Neural cell (in vitro differentiated cells): ENCODE data around the gene CLTB. TPM values are rescaled to one million over a fixed set of nuclear protein-coding genes. Genes with fewer than 3 reads are reported as not detected.

Experiments used
- H2AFZ ChIP-seq: fragments of 200-600, 300-800 bp; sonication (generic), shearing (Covaris generic); 2 replicates; pipeline ENCODE4 v1.6.0; 2014; ENCODE audit warnings: low read depth, mild to moderate bottlenecking, antibody characterized with exemption, low read length, moderate library complexity
- H3F3A ChIP-seq: fragments of 200-600 bp; shearing (Covaris generic); 2 replicates; pipeline ENCODE4 v1.6.1; 2016; ENCODE audit warnings: mild to moderate bottlenecking, moderate library complexity, mixed read lengths, antibody characterized with exemption, low read length; ENCODE audit not compliant: insufficient read depth, poor library complexity, severe bottlenecking
- H3K27ac ChIP-seq: fragments of 200-600, 300-800 bp; sonication (generic), shearing (Covaris generic); 2 replicates; pipeline ENCODE4 v1.5.1; 2014; ENCODE audit warnings: mild to moderate bottlenecking, low read length, moderate library complexity
- H3K27me3 ChIP-seq: fragments of 300-800, 200-600 bp; sonication (generic), shearing (Covaris generic); 2 replicates; pipeline ENCODE4 v1.6.0; 2014; ENCODE audit warnings: mild to moderate bottlenecking, low read depth, low read length, moderate library complexity; ENCODE audit not compliant: insufficient read depth
- H3K36me3 ChIP-seq: fragments of 300-800, 200-600 bp; sonication (generic), shearing (Covaris generic); 2 replicates; pipeline ENCODE4 v1.5.1; 2014; ENCODE audit warnings: mild to moderate bottlenecking, antibody characterized with exemption, low read length, moderate library complexity; ENCODE audit not compliant: insufficient read depth
- H3K4me2 ChIP-seq: fragments of 300-800, 200-600 bp; sonication (generic), shearing (Covaris generic); 2 replicates; pipeline ENCODE4 v1.6.0; 2014; ENCODE audit warnings: mild to moderate bottlenecking, low read length
- H3K4me3 ChIP-seq: fragments of 300-800, 200-600 bp; sonication (generic), shearing (Covaris generic); 2 replicates; pipeline ENCODE4 v1.5.1; 2014; ENCODE audit warnings: mild to moderate bottlenecking, low read length, moderate library complexity
- H3K79me2 ChIP-seq: fragments of 200-600 bp; shearing (Covaris generic); replicated peaks from 2 replicates; pipeline ENCODE4 v1.6.0; 2014; ENCODE audit warnings: mild to moderate bottlenecking, low read length, moderate library complexity; ENCODE audit not compliant: insufficient read depth
- H3K9ac ChIP-seq: fragments of 300-800, 200-600 bp; sonication (generic), shearing (Covaris generic); 2 replicates; pipeline ENCODE4 v1.6.1; 2016; ENCODE audit warnings: mild to moderate bottlenecking, low read length, mixed read lengths
- H3K9me2 ChIP-seq: fragments of 200-600 bp; shearing (Covaris generic); 2 replicates; pipeline ENCODE4 v1.6.1; 2016; ENCODE audit warnings: mild to moderate bottlenecking, low read length, mixed read lengths; ENCODE audit not compliant: insufficient read depth
- H3K9me3 ChIP-seq: fragments of 200-600, 300-800 bp; sonication (generic), shearing (Covaris generic); 2 replicates; pipeline ENCODE4 v1.6.1; 2016; ENCODE audit warnings: mild to moderate bottlenecking, mixed run types, low read length, moderate library complexity, mixed read lengths
- H4K20me1 ChIP-seq: fragments of 200-600 bp; shearing (Covaris generic); 2 replicates; pipeline ENCODE4 v1.6.1; 2016; ENCODE audit warnings: mild to moderate bottlenecking, mixed run types; ENCODE audit not compliant: insufficient read depth
- CTCF ChIP-seq: fragments of 450-650 bp; IDR thresholded peaks from 2 replicates; pipeline ENCODE4 v1.5.1; 2014; ENCODE audit warnings: antibody characterized with exemption, mild to moderate bottlenecking, moderate library complexity; ENCODE audit not compliant: poor library complexity, severe bottlenecking
- EP300 ChIP-seq: fragments of 450-650 bp; conservative IDR thresholded peaks from 2 replicates; pipeline ENCODE4 v1.6.1; 2014; ENCODE audit warnings: antibody characterized with exemption, mild to moderate bottlenecking, moderate library complexity; ENCODE audit not compliant: poor library complexity, severe bottlenecking
- EZH2 ChIP-seq: fragments of 200-600, 300-800 bp; shearing (Covaris generic), sonication (generic); IDR thresholded peaks from 2 replicates; pipeline ENCODE4 v1.6.1; 2014; ENCODE audit warnings: antibody characterized with exemption, low read length, borderline replicate concordance, mild to moderate bottlenecking; ENCODE audit not compliant: insufficient read depth, poor library complexity, severe bottlenecking
- MXI1 ChIP-seq: fragments of 450-650 bp; conservative IDR thresholded peaks from 2 replicates; pipeline ENCODE4 v1.6.1; 2014; ENCODE audit warnings: antibody characterized with exemption, mild to moderate bottlenecking; ENCODE audit not compliant: poor library complexity, severe bottlenecking
- POLR2AphosphoS5 ChIP-seq: IDR thresholded peaks from 2 replicates; pipeline ENCODE4 v1.6.1; 2012
- RAD21 ChIP-seq: fragments of 450-650 bp; conservative IDR thresholded peaks from 2 replicates; pipeline ENCODE4 v1.6.1; 2014; ENCODE audit warnings: antibody characterized with exemption, mild to moderate bottlenecking, moderate library complexity
- SMC3 ChIP-seq: fragments of 450-650 bp; conservative IDR thresholded peaks from 2 replicates; pipeline ENCODE4 v1.6.1; 2014; ENCODE audit warnings: antibody characterized with exemption, mild to moderate bottlenecking, moderate library complexity; ENCODE audit not compliant: poor library complexity
- TAF1 ChIP-seq: IDR thresholded peaks from 2 replicates; pipeline ENCODE4 v1.6.1; 2012; ENCODE audit warnings: low read depth
- polyA plus RNA-seq: library from polyadenylated mRNA; depleted of rRNA; stranded (reverse); fragments of >200 nt; gene quantifications from 2 replicates; pipeline ENCODE4 v1.2.3, GENCODE V29; 2014
- TF ChIP-seq, protein P1 (sequence below): IDR thresholded peaks from 2 replicates; pipeline ENCODE4 v1.6.1; 2012; ENCODE audit warnings: borderline replicate concordance

Gene CLTB
- polyA plus RNA-seq, 1 donor from 2014 or later: 239 TPM

GRCh38 chr5:176394096-176394495 lies 22.2 kb downstream of the CLTB start:
- Histone ChIP-seq H3K9me2 (no peaks in the 10 kb centered on the region), H2AFZ (no peak overlapping the region), H3K9me3 (no peaks in the 10 kb centered on the region), H3K27ac (no peak overlapping the region), H3K79me2 (no peaks in the 10 kb centered on the region), H3K4me2 (no peak overlapping the region), H3F3A (no peaks in the 10 kb centered on the region), H4K20me1 (no peaks in the 10 kb centered on the region), H3K27me3 (no peaks in the 10 kb centered on the region), H3K36me3 (no peaks in the 10 kb centered on the region), H3K9ac (no peak overlapping the region), H3K4me3 (no peak overlapping the region)
- TF ChIP-seq TAF1 (no peak), CTCF (no peak)

DNA sequence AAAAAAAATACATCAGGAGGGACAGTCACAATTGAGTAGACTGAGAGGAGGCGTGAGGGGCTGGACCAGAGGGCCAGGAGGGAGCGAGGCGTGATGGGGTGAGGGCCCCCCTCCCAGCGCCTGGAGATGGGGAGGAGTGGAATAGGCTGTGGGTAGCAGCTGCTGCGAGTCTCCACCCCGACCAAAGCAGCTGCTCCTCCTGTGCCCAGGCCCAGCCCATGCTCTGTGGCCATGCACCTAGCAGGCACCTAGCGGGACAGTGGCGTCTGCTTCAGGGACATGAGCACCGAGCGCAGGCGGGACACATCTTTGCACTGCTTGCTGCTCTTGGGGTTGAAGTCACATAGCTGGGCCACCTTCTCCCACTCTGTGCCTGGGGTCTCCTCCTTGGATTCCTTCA lies 23.8 kb downstream of the CLTB start:
- H3K79me2 ChIP-seq: peaks cover 4% of the 10 kb centered on the region
- H3K36me3 ChIP-seq: no peaks in the 10 kb centered on the region
- H3K27ac ChIP-seq: no peak overlapping the region
- H4K20me1 ChIP-seq: no peaks in the 10 kb centered on the region
- H3K9me2 ChIP-seq: no peaks in the 10 kb centered on the region
- H3K4me3 ChIP-seq: no peak overlapping the region
- H3K9ac ChIP-seq: no peak overlapping the region
- H3F3A ChIP-seq: no peaks in the 10 kb centered on the region
- H3K4me2 ChIP-seq: no peak overlapping the region
- no peaks in the 10 kb centered on the region for H3K27me3 ChIP-seq
- TF ChIP-seq RAD21 (no peak), EP300 (no peak), TAF1 (no peak), MXI1 (no peak), CTCF (no peak), EZH2 (no peak), SMC3 (no peak), POLR2AphosphoS5 (no peak)
- TF ChIP-seq, protein P1, sequence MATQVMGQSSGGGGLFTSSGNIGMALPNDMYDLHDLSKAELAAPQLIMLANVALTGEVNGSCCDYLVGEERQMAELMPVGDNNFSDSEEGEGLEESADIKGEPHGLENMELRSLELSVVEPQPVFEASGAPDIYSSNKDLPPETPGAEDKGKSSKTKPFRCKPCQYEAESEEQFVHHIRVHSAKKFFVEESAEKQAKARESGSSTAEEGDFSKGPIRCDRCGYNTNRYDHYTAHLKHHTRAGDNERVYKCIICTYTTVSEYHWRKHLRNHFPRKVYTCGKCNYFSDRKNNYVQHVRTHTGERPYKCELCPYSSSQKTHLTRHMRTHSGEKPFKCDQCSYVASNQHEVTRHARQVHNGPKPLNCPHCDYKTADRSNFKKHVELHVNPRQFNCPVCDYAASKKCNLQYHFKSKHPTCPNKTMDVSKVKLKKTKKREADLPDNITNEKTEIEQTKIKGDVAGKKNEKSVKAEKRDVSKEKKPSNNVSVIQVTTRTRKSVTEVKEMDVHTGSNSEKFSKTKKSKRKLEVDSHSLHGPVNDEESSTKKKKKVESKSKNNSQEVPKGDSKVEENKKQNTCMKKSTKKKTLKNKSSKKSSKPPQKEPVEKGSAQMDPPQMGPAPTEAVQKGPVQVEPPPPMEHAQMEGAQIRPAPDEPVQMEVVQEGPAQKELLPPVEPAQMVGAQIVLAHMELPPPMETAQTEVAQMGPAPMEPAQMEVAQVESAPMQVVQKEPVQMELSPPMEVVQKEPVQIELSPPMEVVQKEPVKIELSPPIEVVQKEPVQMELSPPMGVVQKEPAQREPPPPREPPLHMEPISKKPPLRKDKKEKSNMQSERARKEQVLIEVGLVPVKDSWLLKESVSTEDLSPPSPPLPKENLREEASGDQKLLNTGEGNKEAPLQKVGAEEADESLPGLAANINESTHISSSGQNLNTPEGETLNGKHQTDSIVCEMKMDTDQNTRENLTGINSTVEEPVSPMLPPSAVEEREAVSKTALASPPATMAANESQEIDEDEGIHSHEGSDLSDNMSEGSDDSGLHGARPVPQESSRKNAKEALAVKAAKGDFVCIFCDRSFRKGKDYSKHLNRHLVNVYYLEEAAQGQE: no peak
- no peak overlapping the region for H2AFZ ChIP-seq
- no peaks in the 10 kb centered on the region for H3K9me3 ChIP-seq
